Fibroblast of skin of scalp (primary cell): ENCODE data around the gene LTB4R.
A peak's percentile ranks its signal among the peaks of the same experiment; 100 is the strongest.

Experiments
- DNase-seq: peaks from one replicate; pipeline ENCODE4 v3.0.0-alpha.2; 2013

LTB4R gene

GRCh38 chr14:24325041-24325530 is 13.8 kb downstream of the LTB4R start:
- DNase-seq, result no peak

- DNase-seq, result no peak
These were observed 14.7 kb downstream of the LTB4R start for GRCh38 chr14:24325963-24326362.

- DNase-seq, result no peak
These were observed 16.0 kb downstream of the LTB4R start for GRCh38 chr14:24327303-24327702.

- DNase-seq, result peak; percentile 26
These were observed 16.6 kb downstream of the LTB4R start for GRCh38 chr14:24327914-24328313.

- no peak for DNase-seq
These were observed 17.9 kb downstream of the LTB4R start for GRCh38 chr14:24329073-24329663.

GRCh38 chr14:24329736-24330135 is 18.4 kb downstream of the LTB4R start:
- no peak for DNase-seq

- no peak for DNase-seq
These were observed 19.8 kb downstream of the LTB4R start for GRCh38 chr14:24330973-24331674.

GRCh38 chr14:24331731-24332267 is 20.5 kb downstream of the LTB4R start:
- DNase-seq, result no peak

- DNase-seq, result peak; percentile 74
These were observed 21.1 kb downstream of the LTB4R start for GRCh38 chr14:24332268-24332993.

- DNase-seq, result no peak
These were observed 23.4 kb downstream of the LTB4R start, which contains the start of gene ADCY4 for GRCh38 chr14:24334431-24335291. TSS of gene ADCY4 (minus strand) at chr14:24335071. CDS start at chr14:24334652, 419 bp downstream.

GRCh38 chr14:24335461-24336171 is 24.3 kb downstream of the LTB4R start:
- DNase-seq, result peak; percentile 30

- DNase-seq, result no peak
These were observed 26.0 kb downstream of the LTB4R start for GRCh38 chr14:24337144-24337823.

GRCh38 chr14:24337824-24338175 is 26.5 kb downstream of the LTB4R start:
- no peak for DNase-seq

- DNase-seq, result no peak
These were observed 27.5 kb downstream of the LTB4R start for GRCh38 chr14:24338843-24339242.

GRCh38 chr14:24339284-24340151 is 28.2 kb downstream of the LTB4R start, which contains the start of gene RIPK3:
TSS of gene RIPK3 (minus strand) at chr14:24339991. CDS start at chr14:24339826, 165 bp downstream.
- DNase-seq, result no peak

- no peak for DNase-seq
These were observed 29.3 kb downstream of the LTB4R start for GRCh38 chr14:24340606-24341005.

- DNase-seq, result no peak
These were observed 31.6 kb downstream of the LTB4R start for GRCh38 chr14:24342889-24343288.

GRCh38 chr14:24343795-24344660 is 32.7 kb downstream of the LTB4R start:
- no peak for DNase-seq

- DNase-seq, result no peak
These were observed 35.8 kb downstream of the LTB4R start for GRCh38 chr14:24347134-24347533.
